SH-SY5Y (cell line): ENCODE measurements around the gene MITD1.

ENCODE experiments used
- GATA2 ChIP-seq: IDR thresholded peaks from 2 replicates; pipeline ENCODE4 v1.6.1; 2011; ENCODE audit warnings: mild to moderate bottlenecking, low read depth, low read length
- GATA3 ChIP-seq: IDR thresholded peaks from 2 replicates; pipeline ENCODE4 v1.6.1; 2011; ENCODE audit warnings: low read depth, mild to moderate bottlenecking, low read length, moderate library complexity

DNA sequence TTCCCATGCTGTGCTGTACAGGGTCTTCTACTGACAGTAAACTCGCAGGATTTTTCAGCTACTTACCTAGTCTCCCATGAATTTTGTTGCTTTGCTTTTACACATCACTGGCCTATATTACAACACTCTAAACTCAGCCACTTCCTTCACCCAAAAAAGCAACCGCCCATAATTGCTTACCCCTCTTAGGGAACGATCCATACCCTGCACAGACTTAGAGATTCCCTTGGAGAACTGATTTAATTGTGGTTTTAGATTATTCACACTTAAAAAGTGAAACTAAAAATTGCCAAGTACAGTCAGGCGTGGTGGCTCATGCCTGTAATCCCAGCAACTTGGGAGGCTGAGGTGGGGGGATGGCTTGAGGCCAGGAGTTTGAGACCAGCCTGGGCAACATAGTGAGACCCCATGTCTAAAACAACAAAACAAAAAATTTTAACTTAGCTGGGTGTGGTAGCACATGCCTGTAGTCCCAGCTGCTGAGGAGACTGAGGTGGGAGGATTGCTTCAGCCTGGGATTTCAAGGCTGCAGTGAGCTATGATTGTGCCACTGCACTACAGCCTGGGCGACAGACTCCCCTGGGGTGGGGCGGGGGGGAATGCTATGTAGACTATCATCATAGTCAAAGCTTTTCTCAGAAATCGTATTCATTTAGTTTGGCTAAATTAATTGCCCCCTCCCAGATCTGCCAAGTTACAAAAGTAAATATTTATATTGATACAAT is 19.4 kb upstream of the MITD1 start:
- TF ChIP-seq GATA2 (no peak), GATA3 (no peak)
